Transverse colon (tissue), 3 donors: ENCODE measurements around the gene TANGO6.

Experiments used
- EP300 ChIP-seq: sonication (generic); formaldehyde crosslinking; IDR thresholded peaks from one replicate; pipeline ENCODE4 v1.6.1; 2017; ENCODE audit warnings: antibody characterized with exemption, low read depth
- POLR2A ChIP-seq: fragments of 450-650 bp; IDR thresholded peaks from one replicate; pipeline ENCODE4 v1.6.1; 2016; ENCODE audit warnings: antibody characterized with exemption, mild to moderate bottlenecking, moderate library complexity
- TF ChIP-seq, protein P1 (sequence below), 5 experiments: fragments of 200-600 bp in 3 of 5; fragments of 450-650 bp in 2 of 5; sonication (generic) in 3 of 5; IDR thresholded peaks; 1 replicate in 2 of 5; 2 replicates in 3 of 5; pipeline ENCODE4 v1.5.1; 2016 to 2017; ENCODE audit warnings: antibody characterized with exemption in 5 of 5, inconsistent platforms in 3 of 5, mild to moderate bottlenecking in 2 of 5, moderate library complexity in 1 of 5

- TF ChIP-seq EP300 (no peak), POLR2A (no peak)
- TF ChIP-seq, protein P1, sequence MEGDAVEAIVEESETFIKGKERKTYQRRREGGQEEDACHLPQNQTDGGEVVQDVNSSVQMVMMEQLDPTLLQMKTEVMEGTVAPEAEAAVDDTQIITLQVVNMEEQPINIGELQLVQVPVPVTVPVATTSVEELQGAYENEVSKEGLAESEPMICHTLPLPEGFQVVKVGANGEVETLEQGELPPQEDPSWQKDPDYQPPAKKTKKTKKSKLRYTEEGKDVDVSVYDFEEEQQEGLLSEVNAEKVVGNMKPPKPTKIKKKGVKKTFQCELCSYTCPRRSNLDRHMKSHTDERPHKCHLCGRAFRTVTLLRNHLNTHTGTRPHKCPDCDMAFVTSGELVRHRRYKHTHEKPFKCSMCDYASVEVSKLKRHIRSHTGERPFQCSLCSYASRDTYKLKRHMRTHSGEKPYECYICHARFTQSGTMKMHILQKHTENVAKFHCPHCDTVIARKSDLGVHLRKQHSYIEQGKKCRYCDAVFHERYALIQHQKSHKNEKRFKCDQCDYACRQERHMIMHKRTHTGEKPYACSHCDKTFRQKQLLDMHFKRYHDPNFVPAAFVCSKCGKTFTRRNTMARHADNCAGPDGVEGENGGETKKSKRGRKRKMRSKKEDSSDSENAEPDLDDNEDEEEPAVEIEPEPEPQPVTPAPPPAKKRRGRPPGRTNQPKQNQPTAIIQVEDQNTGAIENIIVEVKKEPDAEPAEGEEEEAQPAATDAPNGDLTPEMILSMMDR (IDR thresholded peaks at IDR 0.05): no peak
Observed at GRCh38 chr16:68948230-68948910, 105.0 kb downstream of the TANGO6 start.
